Adrenal gland (tissue), 5 donors: ENCODE measurements around the gene PDCD10.

ENCODE experiments used
- CTCF ChIP-seq, 6 experiments: fragments of 450-650 bp in 4 of 6; fragments of 200-600 bp in 2 of 6; sonication (generic) in 1 of 6; IDR thresholded peaks; 1 replicate in 5 of 6; 2 replicates in 1 of 6; pipeline versions ENCODE4 v1.5.1 to v1.8.0; 2016 to 2021; ENCODE audit warnings: antibody characterized with exemption in 6 of 6, mild to moderate bottlenecking in 2 of 6, moderate library complexity in 1 of 6
- POLR2A ChIP-seq, 2 donors: fragments of 450-650 bp; IDR thresholded peaks; one replicate each; pipeline ENCODE4 v1.6.1; 2017; ENCODE audit warnings: antibody characterized with exemption in 2 of 2, mild to moderate bottlenecking in 2 of 2, moderate library complexity in 1 of 2
- donor health status: DM: no; HTN: no; CAD: no.

- TF ChIP-seq CTCF (IDR thresholded peaks at IDR 0.05) (no peak), POLR2A (IDR thresholded peaks at IDR 0.05) (no peak)
Observed at GRCh38 chr3:167739190-167739810, 4.6 kb upstream of the PDCD10 start.
